Measurements from ENCODE around the gene GBP3. TPM values are rescaled to one million over a fixed set of nuclear protein-coding genes. Genes with fewer than 3 reads are reported as not detected.

The GBP3 gene
- total and polyA plus RNA-seq, 10 of the 15 experiments (the other 5 are each of a cell fraction or from before 2014, with no cell fraction given) = 0.21 to 3.1 (median 1.7) TPM

DNA sequence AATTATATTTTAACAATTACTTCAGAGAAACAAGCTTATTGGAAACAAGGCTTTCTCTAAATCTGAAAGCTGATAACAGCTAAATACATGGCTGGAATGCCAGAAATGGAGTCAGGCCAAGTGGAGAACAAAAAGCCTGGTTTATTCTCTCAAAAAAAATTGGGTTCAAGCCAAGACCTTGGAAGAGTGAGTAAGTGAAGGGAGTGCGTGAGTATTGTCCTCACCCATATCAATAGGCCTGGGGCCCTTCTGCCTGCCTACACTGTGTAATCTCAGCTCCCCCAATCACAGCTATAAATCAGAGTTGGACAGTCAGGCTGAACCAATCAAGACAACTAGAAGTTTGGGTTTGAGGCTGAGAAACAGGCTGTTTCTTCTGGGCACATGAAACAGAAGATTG, 37.6 kb downstream of the GBP3 start:
- in situ Hi-C loops (cut with MboI) = no loop called here
- POLR2A ChIA-PET = interaction anchor here (2.0 kb wide), 1 partner anchor 11 kb away, joined by 5 read pairs; no protein-coding TSS in a partner anchor
- intact Hi-C loops (cut with micrococcal nuclease; ENCODE audit: unreplicated experiment) = no loop called here
- Histone ChIP-seq H3K4me1 (ENCODE audit: control insufficient read depth, insufficient read depth, low read length) (peaks cover 7% of the 10 kb centered on the region), H3K36me3 (ENCODE audit: control insufficient read depth in 2 of 2, insufficient read depth in 2 of 2, low read length in 1 of 2) (peaks cover 0 to 11% of the 10 kb centered on the region in 2 experiments; a peak in 2 of 4 replicates), H3K79me2 (ENCODE audit: control insufficient read depth, insufficient read depth, low read length) (peaks cover 59% of the 10 kb centered on the region), H3K4me3 (0 out of 2 replicates have a peak overlapping the region, but pooled peaks have one; percentile 18), H3K4me2 (ENCODE audit: control insufficient read depth, insufficient read depth) (peak overlapping the region; percentile 44), H3K9ac (ENCODE audit: control insufficient read depth, insufficient read depth, low read length) (no peak overlapping the region), H2AFZ (ENCODE audit: control insufficient read depth, low read depth, low read length) (no peak overlapping the region), H3K9me3 (replicated peaks; ENCODE audit: control insufficient read depth, insufficient read depth, low read length) (peaks cover 1% of the 10 kb centered on the region; the same call in 1 of the 3 replicates), H3K27me3 (replicated peaks in 1 of 2; ENCODE audit: control insufficient read depth in 2 of 2, insufficient read depth in 2 of 2, low read length in 1 of 2) (no peaks in the 10 kb centered on the region), H4K20me1 (ENCODE audit: control insufficient read depth, insufficient read depth) (no peaks in the 10 kb centered on the region), H3K27ac (ENCODE audit: control insufficient read depth, insufficient read depth) (no peak overlapping the region; the same call in 1 of the 2 replicates)
- ATAC-seq (peak; percentile 51), FAIRE-seq (no peak), DNase-seq (ENCODE audit: low read depth, low spot score) (no peak)
- CTCF ChIA-PET = interaction anchor here (0.7 to 3.3 kb wide), 16 partner anchors 10 to 857 kb away, joined by 3 to 36 read pairs (median 5); partner anchors contain the start of gene GBP3
- BruUV-seq (replicated peaks) = no TSS peak
- SMC1A ChIA-PET (ENCODE audit: uncharacterized antibody, unreplicated experiment) = interaction anchor here (0.6 to 2.8 kb wide), 13 partner anchors 12 to 471 kb away, joined by 3 to 26 read pairs (median 4); partner anchors contain the start of gene GBP3
- TF ChIP-seq, protein P1, sequence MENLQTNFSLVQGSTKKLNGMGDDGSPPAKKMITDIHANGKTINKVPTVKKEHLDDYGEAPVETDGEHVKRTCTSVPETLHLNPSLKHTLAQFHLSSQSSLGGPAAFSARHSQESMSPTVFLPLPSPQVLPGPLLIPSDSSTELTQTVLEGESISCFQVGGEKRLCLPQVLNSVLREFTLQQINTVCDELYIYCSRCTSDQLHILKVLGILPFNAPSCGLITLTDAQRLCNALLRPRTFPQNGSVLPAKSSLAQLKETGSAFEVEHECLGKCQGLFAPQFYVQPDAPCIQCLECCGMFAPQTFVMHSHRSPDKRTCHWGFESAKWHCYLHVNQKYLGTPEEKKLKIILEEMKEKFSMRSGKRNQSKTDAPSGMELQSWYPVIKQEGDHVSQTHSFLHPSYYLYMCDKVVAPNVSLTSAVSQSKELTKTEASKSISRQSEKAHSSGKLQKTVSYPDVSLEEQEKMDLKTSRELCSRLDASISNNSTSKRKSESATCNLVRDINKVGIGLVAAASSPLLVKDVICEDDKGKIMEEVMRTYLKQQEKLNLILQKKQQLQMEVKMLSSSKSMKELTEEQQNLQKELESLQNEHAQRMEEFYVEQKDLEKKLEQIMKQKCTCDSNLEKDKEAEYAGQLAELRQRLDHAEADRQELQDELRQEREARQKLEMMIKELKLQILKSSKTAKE (IDR thresholded peaks at IDR 0.05; ENCODE audit: low read depth, poor library complexity, severe bottlenecking) = no peak
- TF ChIP-seq YBX1 (IDR thresholded peaks at IDR 0.05) = no peak
- no peak for TF ChIP-seq ZZZ3 (IDR thresholded peaks at IDR 0.05; ENCODE audit: control insufficient read depth, insufficient read length, low read depth)
- TF ChIP-seq SUZ12 (IDR thresholded peaks at IDR 0.05; ENCODE audit: unreplicated experiment) = no peak
- TF ChIP-seq NR2C2 (IDR thresholded peaks at IDR 0.05; ENCODE audit: borderline replicate concordance, control insufficient read depth, insufficient read length, low read depth) = no peak
- no peak for TF ChIP-seq ASH2L (IDR thresholded peaks at IDR 0.05; ENCODE audit: borderline replicate concordance, low read depth)
- TF ChIP-seq CBX3 (IDR thresholded peaks at IDR 0.05; ENCODE audit: borderline replicate concordance, low read depth) = no peak
- no peak for TF ChIP-seq EGR1 (IDR thresholded peaks at IDR 0.05; ENCODE audit: borderline replicate concordance in 1 of 2, low read depth in 2 of 2, low read length in 2 of 2)
- TF ChIP-seq IRF4 (IDR thresholded peaks at IDR 0.05; ENCODE audit: low read depth, low read length) = no peak
- TF ChIP-seq, protein P2, sequence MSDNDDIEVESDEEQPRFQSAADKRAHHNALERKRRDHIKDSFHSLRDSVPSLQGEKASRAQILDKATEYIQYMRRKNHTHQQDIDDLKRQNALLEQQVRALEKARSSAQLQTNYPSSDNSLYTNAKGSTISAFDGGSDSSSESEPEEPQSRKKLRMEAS (IDR thresholded peaks at IDR 0.05; ENCODE audit: low read depth, low read length) = no peak
- TF ChIP-seq JUNB (IDR thresholded peaks at IDR 0.05) = no peak
- TF ChIP-seq, protein P3, sequence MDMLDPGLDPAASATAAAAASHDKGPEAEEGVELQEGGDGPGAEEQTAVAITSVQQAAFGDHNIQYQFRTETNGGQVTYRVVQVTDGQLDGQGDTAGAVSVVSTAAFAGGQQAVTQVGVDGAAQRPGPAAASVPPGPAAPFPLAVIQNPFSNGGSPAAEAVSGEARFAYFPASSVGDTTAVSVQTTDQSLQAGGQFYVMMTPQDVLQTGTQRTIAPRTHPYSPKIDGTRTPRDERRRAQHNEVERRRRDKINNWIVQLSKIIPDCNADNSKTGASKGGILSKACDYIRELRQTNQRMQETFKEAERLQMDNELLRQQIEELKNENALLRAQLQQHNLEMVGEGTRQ (IDR thresholded peaks at IDR 0.05; ENCODE audit: borderline replicate concordance, low read depth, low read length) = no peak
- WGBS (ENCODE audit: insufficient coverage, insufficient replicate concordance, low lambda C conversion rate, missing lambda C conversion rate) = 100% methylated on average over 1 of the region's 1 CpG
- RAD21 ChIA-PET (ENCODE audit: unreplicated experiment) = interaction anchor here (0.7 to 1.4 kb wide), 8 partner anchors 11 to 671 kb away, joined by 3 to 6 read pairs (median 4); partner anchors contain the start of gene GTF2B
